Sigmoid colon (tissue), 7 donors: Measurements from ENCODE around the gene IL11. TPM values are rescaled to one million over a fixed set of nuclear protein-coding genes. Genes with fewer than 3 reads are reported as not detected.

Experiments used
- DNase-seq: peaks from one replicate; pipeline ENCODE4 v3.0.0-alpha.2; 2019
- H3K27ac ChIP-seq, 4 donors: fragments of 200-600 bp; sonication (generic); one replicate each; pipeline ENCODE4 v1.5.1; 2016 to 2019; ENCODE audit warnings: mild to moderate bottlenecking in 1 of 4
- H3K27me3 ChIP-seq, 3 donors: fragments of 200-600 bp; sonication (generic); one replicate each; pipeline ENCODE4 v1.5.1; 2019; ENCODE audit warnings: mild to moderate bottlenecking in 1 of 3
- H3K36me3 ChIP-seq, 4 donors: fragments of 200-600 bp; sonication (generic); one replicate each; pipeline ENCODE4 v1.5.1; 2016 to 2019
- H3K4me1 ChIP-seq, 4 donors: fragments of 200-600 bp; sonication (generic); one replicate each; pipeline ENCODE4 v1.5.1; 2017 to 2019
- H3K4me3 ChIP-seq, 4 donors: fragments of 200-600 bp; sonication (generic); one replicate each; pipeline ENCODE4 v1.5.1; 2017 to 2019; ENCODE audit warnings: mild to moderate bottlenecking in 2 of 4, moderate library complexity in 1 of 4
- H3K9me3 ChIP-seq, 4 donors: fragments of 200-600 bp in 3 of 4; sonication (generic) in 3 of 4; one replicate each; pipeline versions ENCODE4 v1.5.1 to v1.6.1; 2013 to 2019
- CTCF ChIP-seq, 4 experiments: fragments of 450-650 bp in 3 of 4; fragments of 200-600 bp in 1 of 4; IDR thresholded peaks; one replicate each; pipeline ENCODE4 v1.5.1; 2016 to 2019; ENCODE audit warnings: antibody characterized with exemption in 4 of 4, mild to moderate bottlenecking in 3 of 4, moderate library complexity in 2 of 4
- EP300 ChIP-seq, 4 donors: sonication (generic); formaldehyde crosslinking; IDR thresholded peaks; one replicate each; pipeline ENCODE4 v1.6.1; 2017; ENCODE audit warnings: antibody characterized with exemption in 4 of 4
- POLR2A ChIP-seq, 2 donors: fragments of 450-650 bp; IDR thresholded peaks; one replicate each; pipeline ENCODE4 v1.6.1; 2016; ENCODE audit warnings: antibody characterized with exemption in 2 of 2, mild to moderate bottlenecking in 2 of 2, moderate library complexity in 2 of 2
- POLR2AphosphoS5 ChIP-seq, 4 donors: sonication (generic); formaldehyde crosslinking; IDR thresholded peaks; one replicate each; pipeline ENCODE4 v1.6.1; 2017; ENCODE audit warnings: antibody characterized with exemption in 4 of 4
- WGBS, 2 donors: extraction: QIAGEN DNeasy Blood & Tissue Kit; methylation state at CpG; one replicate each; pipeline ENCODE4 v1.1.7; 2013; 5-methylcytosine and 5-hydroxymethylcytosine counted together
- intact Hi-C: fragments of 100-400 bp; cut with DNase I; formaldehyde crosslinking; loops from one replicate; pipeline ENCODE4 v1.15.1; 2023
- polyA plus RNA-seq, 3 donors: library from polyadenylated mRNA; stranded (reverse); fragments of 200-250 nt; gene quantifications; one replicate each; pipeline ENCODE4 v1.2.3, GENCODE V29; 2013
- total RNA-seq, 4 donors: library from RNA; depleted of rRNA; stranded (reverse); fragments of >200 nt; gene quantifications; one replicate each; pipeline ENCODE4 v1.1.0, GENCODE V29; 2016
- donor health status: healthy with polysubstance abuse.
- donor health status: Bipolar disorder and iron deficiency.
- donor health status: healthy.

The IL11 gene
- total and polyA plus RNA-seq, 7 donors = 0.74 to 4.4 (median 0.81) TPM; not detected in 4

DNA sequence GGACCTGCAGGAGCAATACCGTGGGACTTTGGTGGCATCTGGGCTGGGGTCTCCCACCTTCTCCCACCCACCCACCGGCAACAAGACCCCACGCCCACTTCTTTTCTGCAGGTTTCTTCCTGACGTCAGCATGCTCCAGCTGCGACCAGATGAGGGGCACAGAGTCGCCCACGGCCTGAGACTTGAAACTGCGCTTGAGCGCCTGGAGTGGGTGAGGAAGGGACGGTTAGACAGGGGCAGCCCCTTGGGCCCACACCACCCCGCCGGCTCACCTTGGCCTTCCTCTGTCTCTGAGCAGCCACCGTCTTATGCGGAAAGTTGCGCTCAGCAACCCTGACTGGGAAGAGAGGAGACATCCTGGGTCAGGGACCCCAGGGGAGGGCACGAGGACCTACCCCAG lies 9.4 kb downstream of the IL11 start:
- Histone ChIP-seq H3K4me1 (no peaks in the 10 kb centered on the region), H3K9me3 (no peaks in the 10 kb centered on the region), H3K4me3 (no peak overlapping the region), H3K27me3 (peaks cover 0 to 15% (median 5%) of the 10 kb centered on the region in 3 donors), H3K27ac (no peak overlapping the region), H3K36me3 (no peaks in the 10 kb centered on the region)
- intact Hi-C loops = no loop called here
- WGBS, 2 donors = 91% methylated on average over 16 of the region's 16 CpGs
- TF ChIP-seq POLR2A (IDR thresholded peaks at IDR 0.05) (no peak), POLR2AphosphoS5 (IDR thresholded peaks at IDR 0.05) (no peak)
- no peak for DNase-seq

DNA sequence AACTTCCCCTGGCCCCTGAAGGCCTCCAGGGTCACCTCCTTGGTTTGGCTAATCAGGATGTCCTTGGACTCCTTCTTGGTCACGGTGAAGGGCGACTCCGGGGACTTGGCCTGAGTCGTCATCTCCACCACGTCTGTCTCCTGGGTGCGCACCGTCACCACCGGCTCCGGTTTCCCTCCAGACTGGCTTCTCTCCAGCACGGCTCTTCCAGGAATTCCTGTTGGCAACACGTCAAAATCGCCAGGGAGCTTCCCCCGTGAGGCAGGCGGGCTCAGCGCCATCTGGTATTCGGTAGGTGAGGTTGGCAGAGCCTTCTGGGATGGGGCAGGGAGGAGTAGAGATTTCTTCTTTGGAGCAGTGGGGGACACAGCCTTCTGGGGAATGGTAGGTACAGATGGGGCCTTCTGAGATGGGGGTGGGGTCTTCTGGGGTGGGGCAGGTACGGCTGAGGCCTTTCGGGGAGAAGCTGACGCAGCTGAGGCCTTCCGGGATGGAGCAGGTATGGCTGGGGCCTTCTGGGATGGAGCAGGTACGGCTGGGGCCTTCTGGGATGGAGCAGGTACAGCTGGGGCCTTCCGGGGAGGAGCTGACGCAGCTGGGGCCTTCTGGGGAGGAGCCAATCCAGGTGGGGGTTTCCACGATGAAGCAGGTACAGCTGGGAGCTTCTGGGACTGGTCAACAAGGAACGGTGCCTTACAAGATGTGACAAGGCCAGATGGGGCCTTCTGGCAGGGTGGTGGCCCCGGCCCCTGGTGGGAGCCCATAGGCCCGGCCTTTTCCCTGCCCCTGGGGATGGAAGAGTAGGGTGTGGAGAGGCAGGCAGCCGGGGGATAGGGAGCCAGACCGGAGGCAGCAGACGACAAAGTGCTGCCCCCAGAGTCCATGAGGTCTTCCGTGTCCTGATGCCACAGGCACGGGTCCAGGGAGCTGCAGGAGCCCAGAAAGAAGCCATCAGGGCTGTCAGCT lies 11.0 kb downstream of the IL11 start:
- Histone ChIP-seq H3K4me1 (peaks cover 0 to 7% (median 5%) of the 10 kb centered on the region in 4 donors), H3K27me3 (peaks cover 6 to 27% (median 16%) of the 10 kb centered on the region in 3 donors), H3K36me3 (no peaks in the 10 kb centered on the region), H3K4me3 (no peak overlapping the region), H3K9me3 (no peaks in the 10 kb centered on the region), H3K27ac (no peak overlapping the region)
- 78 to 83% methylated on average over 32 of the region's 32 CpGs for WGBS, 2 donors
- DNase-seq = no peak
- intact Hi-C loops = no loop called here
- TF ChIP-seq POLR2AphosphoS5 (IDR thresholded peaks at IDR 0.05) (no peak), CTCF (IDR thresholded peaks at IDR 0.05) (no peak), EP300 (IDR thresholded peaks at IDR 0.05) (no peak)

GRCh38 chr19:55358493-55358892 lies 11.8 kb downstream of the IL11 start:
- intact Hi-C loops = no loop called here

DNA sequence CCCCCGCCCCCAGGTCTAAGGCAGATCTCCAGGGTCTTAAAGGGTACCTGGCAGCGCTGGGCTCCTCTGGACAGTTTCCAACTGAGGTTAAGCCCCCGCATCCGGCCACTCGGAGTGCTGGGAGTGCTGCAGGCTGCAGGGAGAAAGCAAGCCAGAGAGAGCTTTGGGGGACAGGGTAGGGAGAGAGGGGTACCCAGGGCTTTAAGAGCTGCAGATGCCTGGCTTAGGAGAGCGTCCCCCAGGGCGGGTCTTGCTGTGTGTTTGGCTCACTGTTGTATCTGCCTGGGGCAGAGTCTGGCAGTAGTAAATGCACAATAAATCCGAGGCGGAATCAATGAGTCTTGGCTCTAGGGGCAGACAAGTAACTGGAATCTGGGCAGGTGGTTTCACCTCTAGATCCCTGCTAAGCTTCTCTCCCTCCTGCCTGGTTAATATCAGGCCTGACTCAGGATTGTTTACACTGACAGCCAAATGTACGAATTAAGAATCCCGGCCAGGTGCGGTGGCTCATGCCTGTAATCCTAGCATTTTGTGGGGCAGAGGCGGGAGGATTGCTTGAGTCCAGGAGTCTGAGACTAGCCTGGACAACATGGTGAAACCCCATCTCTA lies 14.9 kb downstream of the IL11 start:
- no peak for DNase-seq
- no peaks in the 10 kb centered on the region for H3K36me3 ChIP-seq
- TF ChIP-seq POLR2AphosphoS5 (IDR thresholded peaks at IDR 0.05) (no peak), CTCF (IDR thresholded peaks at IDR 0.05) (no peak), EP300 (IDR thresholded peaks at IDR 0.05) (no peak), POLR2A (IDR thresholded peaks at IDR 0.05) (no peak)
- 8 to 31% methylated on average over 12 to 13 of the region's 13 CpGs for WGBS, 2 donors
- intact Hi-C loops = no loop called here
- H3K4me1 ChIP-seq = peaks cover 0 to 19% (median 17%) of the 10 kb centered on the region in 4 donors
- no peaks in the 10 kb centered on the region for H3K9me3 ChIP-seq
- no peak overlapping the region for H3K27ac ChIP-seq
- peaks cover 28 to 66% (median 53%) of the 10 kb centered on the region in 3 donors for H3K27me3 ChIP-seq
- no peak overlapping the region for H3K4me3 ChIP-seq

More at GRCh38 chr19:55358493-55358892, 11.8 kb downstream of the IL11 start:
- Histone ChIP-seq H3K4me3 (no peak overlapping the region), H3K9me3 (no peaks in the 10 kb centered on the region), H3K27me3 (peaks cover 9 to 34% (median 24%) of the 10 kb centered on the region in 3 donors), H3K4me1 (peaks cover 0 to 15% (median 12%) of the 10 kb centered on the region in 4 donors), H3K27ac (no peak overlapping the region), H3K36me3 (no peaks in the 10 kb centered on the region)
- TF ChIP-seq CTCF (IDR thresholded peaks at IDR 0.05) = no peak
- WGBS, 2 donors = 92% methylated on average over 19 of the region's 19 CpGs
- DNase-seq = no peak

- H3K27ac ChIP-seq = no peak within 1 kb of the TSS
- H3K36me3 ChIP-seq = no peaks in the 10 kb centered on the region
- H3K9me3 ChIP-seq = no peaks in the 10 kb centered on the region
- no peak for DNase-seq
- intact Hi-C loops = no loop called here
- peak within 1 kb of the TSS in 3 of 4 donors; percentile 29 to 38 (median 30) for H3K4me3 ChIP-seq
- TF ChIP-seq CTCF (IDR thresholded peaks at IDR 0.05) (no peak), EP300 (IDR thresholded peaks at IDR 0.05) (no peak), POLR2AphosphoS5 (IDR thresholded peaks at IDR 0.05) (no peak), POLR2A (IDR thresholded peaks at IDR 0.05) (no peak)
- H3K27me3 ChIP-seq = peaks cover 28 to 72% (median 55%) of the 10 kb centered on the region in 3 donors
- WGBS, 2 donors = 2% methylated on average over 41 to 43 of the region's 43 CpGs
- peaks cover 0 to 19% (median 17%) of the 10 kb centered on the region in 4 donors for H3K4me1 ChIP-seq
Observed at GRCh38 chr19:55354698-55355212, 15.5 kb downstream of the IL11 start, which contains the start of gene COX6B2. Gene COX6B2 (minus strand): TSS chr19:55354719. CDS start chr19:55354521, 198 bp downstream.
